WTC11 (cell line): ENCODE results near the gene PHACTR3.

Experiments
- CTCF ChIP-seq: fragments of 200-600 bp; IDR thresholded peaks from 2 replicates; pipeline ENCODE4 v1.8.0; 2022; ENCODE audit warnings: antibody characterized with exemption
- NFE2L1 ChIP-seq: sonication (generic); formaldehyde crosslinking; IDR thresholded peaks from 2 replicates; pipeline ENCODE4 v1.8.1; 2023; ENCODE audit warnings: missing genetic modification reagents
- NR3C1 ChIP-seq: sonication (generic); formaldehyde crosslinking; conservative IDR thresholded peaks from 2 replicates; pipeline ENCODE4 v1.8.1; 2023; ENCODE audit warnings: low read depth, mild to moderate bottlenecking, missing genetic modification reagents
- TF ChIP-seq, protein P1 (sequence below): sonication (generic); formaldehyde crosslinking; IDR thresholded peaks from 2 replicates; pipeline ENCODE4 v1.8.0; 2022; ENCODE audit warnings: mild to moderate bottlenecking, missing genetic modification reagents

GRCh38 chr20:59644371-59644939 lies 40.1 kb downstream of the PHACTR3 start:
- TF ChIP-seq, protein P1, sequence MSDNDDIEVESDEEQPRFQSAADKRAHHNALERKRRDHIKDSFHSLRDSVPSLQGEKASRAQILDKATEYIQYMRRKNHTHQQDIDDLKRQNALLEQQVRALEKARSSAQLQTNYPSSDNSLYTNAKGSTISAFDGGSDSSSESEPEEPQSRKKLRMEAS (CRISPR knock-in tag): no peak
- TF ChIP-seq CTCF: no peak
- TF ChIP-seq NR3C1: no peak
- TF ChIP-seq NFE2L1 (CRISPR knock-in tag): no peak
